IMR-90 (cell line): Measurements from ENCODE around the gene CREB5. TPM values are rescaled to one million over a fixed set of nuclear protein-coding genes. Genes with fewer than 3 reads are reported as not detected.

Source experiments
- ATAC-seq: fragments of 200-7000 bp; cut with Tn5 transposase; 2 replicates; pipeline ENCODE4 v1.9.1; 2020; ENCODE audit warnings: low read depth, mild to moderate bottlenecking, moderate library complexity
- BruUV-seq: library from RNA; stranded (reverse); fragments of 400-500 nt; replicated peaks from 2 replicates; lab custom pipeline; 2021; lab: Mats Ljungman, UMichigan
- CTCF ChIA-PET: fragments of 300-600 bp; formaldehyde crosslinking; extraction: SDS; loops from one replicate; lab custom pipeline; 2021; ENCODE audit warnings: antibody characterized with exemption; lab: Yijun Ruan, JAX
- POLR2A ChIA-PET: fragments of 300-600 bp; sonication (Branson Sonifier 250); formaldehyde crosslinking; loops from one replicate; lab custom pipeline; 2022; ENCODE audit warnings: antibody characterized with exemption; ENCODE audit not compliant: unreplicated experiment; lab: Charles Lee
- DNase-seq: peaks from one replicate; pipeline ENCODE4 v3.0.0; 2013
- H2AFZ ChIP-seq: replicated peaks from 2 replicates; pipeline ENCODE3; 2013; ENCODE audit warnings: low read length, mild to moderate bottlenecking; ENCODE audit not compliant: poor library complexity
- H2AK5ac ChIP-seq: 2 replicates; pipeline ENCODE4 v1.6.1; 2013; ENCODE audit warnings: low read depth, low read length, inconsistent platforms
- H2AK9ac ChIP-seq: replicated peaks from 2 replicates; pipeline ENCODE3; 2013; ENCODE audit warnings: mild to moderate bottlenecking, low read depth, low read length, moderate library complexity; ENCODE audit not compliant: poor library complexity
- H2BK120ac ChIP-seq: 2 replicates; pipeline ENCODE4 v1.6.1; 2013; ENCODE audit warnings: low read depth, low read length, inconsistent platforms
- H2BK15ac ChIP-seq: 3 replicates; pipeline ENCODE4 v1.6.1; 2013; ENCODE audit warnings: low read depth, low read length, inconsistent platforms
- H2BK20ac ChIP-seq: 2 replicates; pipeline ENCODE4 v1.6.1; 2013; ENCODE audit warnings: low read depth, mild to moderate bottlenecking, inconsistent platforms, low read length, moderate library complexity
- H2BK5ac ChIP-seq: 2 replicates; pipeline ENCODE4 v1.6.1; 2013; ENCODE audit warnings: mild to moderate bottlenecking, low read depth, low read length, inconsistent platforms; ENCODE audit not compliant: poor library complexity, severe bottlenecking
- H3K14ac ChIP-seq: replicated peaks from 2 replicates; pipeline ENCODE4 v1.6.1; 2013; ENCODE audit warnings: low read depth, low read length, inconsistent platforms
- H3K18ac ChIP-seq: 2 replicates; pipeline ENCODE4 v1.6.1; 2013; ENCODE audit warnings: low read depth, low read length, control low read depth
- H3K23ac ChIP-seq: 2 replicates; pipeline ENCODE4 v1.6.1; 2013; ENCODE audit warnings: low read depth, low read length, inconsistent platforms
- H3K27ac ChIP-seq: 2 replicates; pipeline ENCODE4 v1.5.1; 2013; ENCODE audit warnings: mild to moderate bottlenecking, control low read depth, low read length; ENCODE audit not compliant: insufficient read depth
- H3K27me3 ChIP-seq: 2 replicates; pipeline ENCODE4 v1.6.1; 2013; ENCODE audit warnings: low read length; ENCODE audit not compliant: control insufficient read depth, insufficient read depth
- H3K36me3 ChIP-seq: 2 replicates; pipeline ENCODE4 v1.6.1; 2013; ENCODE audit warnings: low read length, mixed read lengths; ENCODE audit not compliant: control insufficient read depth, insufficient read depth
- H3K4ac ChIP-seq: 2 replicates; pipeline ENCODE4 v1.6.1; 2013; ENCODE audit warnings: low read depth, low read length, inconsistent platforms
- H3K4me1 ChIP-seq: 2 replicates; pipeline ENCODE4 v1.6.1; 2013; ENCODE audit warnings: low read length, mixed read lengths; ENCODE audit not compliant: control insufficient read depth, insufficient read depth
- H3K4me2 ChIP-seq: 2 replicates; pipeline ENCODE4 v1.6.1; 2013; ENCODE audit warnings: low read depth, mild to moderate bottlenecking, control low read depth, low read length, moderate library complexity
- H3K4me3 ChIP-seq: 2 replicates; pipeline ENCODE4 v1.5.1; 2013; ENCODE audit warnings: low read depth, mild to moderate bottlenecking, control low read depth, low read length, moderate library complexity; ENCODE audit not compliant: insufficient read depth
- H3K56ac ChIP-seq: 2 replicates; pipeline ENCODE4 v1.6.1; 2013; ENCODE audit warnings: low read length, inconsistent platforms; ENCODE audit not compliant: insufficient read depth; ENCODE audit errors: extremely low read depth
- H3K79me1 ChIP-seq, 2 experiments: 2 replicates each; pipeline ENCODE4 v1.6.1; 2013; ENCODE audit warnings: low read length in 2 of 2, inconsistent platforms in 1 of 2, low read depth in 1 of 2
- H3K9ac ChIP-seq: 2 replicates; pipeline ENCODE4 v1.6.1; 2013; ENCODE audit warnings: low read depth, low read length, control low read depth
- H3K9me1 ChIP-seq: 2 replicates; pipeline ENCODE4 v1.6.1; 2013; ENCODE audit warnings: low read length, inconsistent platforms; ENCODE audit not compliant: insufficient read depth
- H3K9me3 ChIP-seq: 2 replicates; pipeline ENCODE4 v1.6.1; 2013; ENCODE audit warnings: low read length; ENCODE audit not compliant: control insufficient read depth, insufficient read depth
- H4K20me1 ChIP-seq: 2 replicates; pipeline ENCODE4 v1.6.1; 2013; ENCODE audit warnings: low read length, inconsistent platforms; ENCODE audit not compliant: insufficient read depth
- H4K5ac ChIP-seq: 2 replicates; pipeline ENCODE4 v1.6.1; 2013; ENCODE audit warnings: mild to moderate bottlenecking, low read depth, low read length, control low read depth
- H4K8ac ChIP-seq, 2 experiments: 2 replicates each; pipeline ENCODE4 v1.6.1; 2013; ENCODE audit warnings: low read depth in 2 of 2, low read length in 2 of 2, control low read depth in 1 of 2, inconsistent platforms in 1 of 2
- H4K91ac ChIP-seq: 2 replicates; pipeline ENCODE4 v1.6.1; 2013; ENCODE audit warnings: low read depth, low read length, inconsistent platforms; ENCODE audit not compliant: insufficient read depth
- MAZ ChIP-seq: IDR thresholded peaks from 2 replicates; pipeline ENCODE4 v1.6.1; 2012; ENCODE audit warnings: low read depth, mild to moderate bottlenecking, low read length, improper control_type of control experiment, moderate library complexity, borderline replicate concordance
- RAD21 ChIP-seq: IDR thresholded peaks from 2 replicates; pipeline ENCODE4 v1.6.1; 2012; ENCODE audit warnings: low read length, improper control_type of control experiment
- USF2 ChIP-seq: fragments of 150-350 bp; IDR thresholded peaks from 2 replicates; pipeline ENCODE4 v1.6.1; 2017; ENCODE audit warnings: mild to moderate bottlenecking, antibody characterized with exemption, low read length, low read depth
- WGBS, 2 experiments: methylation state at CpG; one replicate each; pipeline versions ENCODE4 v1.1.5 to v1.1.7; 2013; ENCODE audit warnings: missing lambda C conversion rate in 2 of 2; ENCODE audit not compliant: insufficient read length in 1 of 2; ENCODE audit errors: extremely low coverage in 2 of 2; 5-methylcytosine and 5-hydroxymethylcytosine counted together
- dilution Hi-C: fragments of 300-500 bp; cut with HindIII; formaldehyde crosslinking; loops from one replicate; pipeline ENCODE4 v1.14.3; 2018; ENCODE audit warnings: low sequenced_read_pairs; ENCODE audit not compliant: unreplicated experiment
- in situ Hi-C: fragments of 300-500 bp; cut with MboI; formaldehyde crosslinking; loops from 3 replicates; pipeline ENCODE4 v1.14.3; 2019; ENCODE audit warnings: low sequenced_read_pairs, inconsistent platforms, mixed read lengths
- intact Hi-C: fragments of 100-400 bp; cut with micrococcal nuclease; formaldehyde crosslinking; loops from 2 replicates; pipeline ENCODE4 v1.10.0; 2022
- polyA plus RNA-seq, 3 experiments: library from polyadenylated mRNA; depleted of rRNA; stranded (reverse); fragments of >200 nt; gene quantifications; 2 replicates each; pipeline ENCODE4 v1.2.3, GENCODE V29; 2012; ENCODE audit warnings: low replicate concordance in 1 of 3
- total RNA-seq: library from RNA; depleted of rRNA; stranded (reverse); fragments of >200 nt; gene quantifications from 2 replicates; pipeline ENCODE4 v1.2.3, GENCODE V29; 2012

Gene CREB5
- total and polyA plus RNA-seq, 2 of the 4 experiments (the other 2 are of a cell fraction), result 7.3 to 13.1 TPM

GRCh38 chr7:28376634-28377033 is 35.7 kb upstream of the CREB5 start:
- no peak overlapping the region for H2BK120ac ChIP-seq
- in situ Hi-C loops, result loop anchor here (25.0 kb wide), 1 partner anchor 736 kb away; no protein-coding TSS in a partner anchor
- no peak overlapping the region for H4K5ac ChIP-seq
- dilution Hi-C loops, result no loop called here
- no peak overlapping the region for H3K9ac ChIP-seq
- H3K9me3 ChIP-seq, result no peaks in the 10 kb centered on the region
- no peak overlapping the region for H3K4ac ChIP-seq
- no peak overlapping the region for H3K56ac ChIP-seq
- H3K4me2 ChIP-seq, result no peak overlapping the region
- no peak overlapping the region for H3K18ac ChIP-seq
- WGBS, 2 experiments, result no CpG with 5 or more reads among the region's 2 CpGs
- H2BK15ac ChIP-seq, result no peak overlapping the region
- H3K36me3 ChIP-seq, result no peaks in the 10 kb centered on the region
- H2BK20ac ChIP-seq, result no peak overlapping the region
- intact Hi-C loops, result no loop called here
- no peak overlapping the region for H3K14ac ChIP-seq
- no peak for ATAC-seq
- H4K8ac ChIP-seq, result no peak overlapping the region
- H3K4me1 ChIP-seq, result peaks cover under 1% of the 10 kb centered on the region; the same call in 1 of the 2 replicates
- no peak overlapping the region for H2AK9ac ChIP-seq
- ChIA-PET CTCF (no interaction called here), POLR2A (no interaction called here)
- no peaks in the 10 kb centered on the region; the same call in 1 of the 2 replicates for H3K9me1 ChIP-seq
- TF ChIP-seq MAZ (no peak), RAD21 (no peak), USF2 (no peak)
- peaks cover 2% of the 10 kb centered on the region; the same call in 1 of the 2 replicates for H3K27me3 ChIP-seq
- no peaks in the 10 kb centered on the region for H4K20me1 ChIP-seq
- H2AK5ac ChIP-seq, result no peak overlapping the region
- H2BK5ac ChIP-seq, result no peak overlapping the region
- H3K27ac ChIP-seq, result no peak overlapping the region
- H4K91ac ChIP-seq, result no peak overlapping the region
- H3K4me3 ChIP-seq, result no peak overlapping the region
- BruUV-seq, result no TSS peak
- no peaks in the 10 kb centered on the region for H3K79me1 ChIP-seq
- no peak overlapping the region for H2AFZ ChIP-seq
- no peak for DNase-seq
- H3K23ac ChIP-seq, result no peak overlapping the region
